ENCODE data around the gene KIF26B.

The KIF26B gene

DNA sequence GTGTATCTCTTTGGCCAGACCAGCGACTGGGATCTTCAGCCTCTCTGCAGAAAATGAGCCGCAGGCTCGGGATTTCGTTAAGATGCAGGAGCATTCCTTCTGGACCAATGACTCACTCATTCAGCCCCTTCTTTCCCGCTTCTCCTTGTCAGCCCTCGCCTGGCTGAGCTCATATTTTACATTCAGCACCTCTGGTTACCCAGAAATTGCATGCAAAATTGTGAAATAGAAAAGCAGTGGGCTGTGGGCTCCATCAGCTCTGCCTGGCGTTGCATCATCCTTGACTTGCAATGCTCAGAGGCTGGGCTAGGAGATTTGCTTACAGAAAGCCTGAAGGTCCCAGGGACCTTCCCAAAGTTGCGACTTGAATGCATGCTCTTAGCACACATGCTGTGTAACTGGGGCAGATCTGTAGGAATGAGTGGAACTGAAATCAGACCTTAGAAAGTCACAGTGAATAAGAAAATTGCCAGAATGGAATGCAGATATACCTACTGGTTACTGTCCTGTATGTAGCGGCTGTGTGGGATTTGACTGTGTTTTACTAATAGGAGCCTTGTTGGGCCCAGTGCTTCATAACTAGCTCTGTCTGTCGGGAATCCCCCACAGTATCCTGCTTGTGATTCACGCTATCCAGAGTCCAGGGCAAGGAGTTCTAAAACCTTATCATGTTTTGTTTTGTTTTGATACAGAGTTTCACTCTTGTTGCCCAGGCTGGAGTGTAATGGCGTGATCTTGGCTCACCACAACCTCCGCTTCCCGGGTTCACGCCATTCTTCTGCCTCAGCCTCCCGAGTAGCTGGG is 444.8 kb downstream of the KIF26B start:
- DNase-seq (ENCODE audit: low read depth) = peak; percentile 91

DNA sequence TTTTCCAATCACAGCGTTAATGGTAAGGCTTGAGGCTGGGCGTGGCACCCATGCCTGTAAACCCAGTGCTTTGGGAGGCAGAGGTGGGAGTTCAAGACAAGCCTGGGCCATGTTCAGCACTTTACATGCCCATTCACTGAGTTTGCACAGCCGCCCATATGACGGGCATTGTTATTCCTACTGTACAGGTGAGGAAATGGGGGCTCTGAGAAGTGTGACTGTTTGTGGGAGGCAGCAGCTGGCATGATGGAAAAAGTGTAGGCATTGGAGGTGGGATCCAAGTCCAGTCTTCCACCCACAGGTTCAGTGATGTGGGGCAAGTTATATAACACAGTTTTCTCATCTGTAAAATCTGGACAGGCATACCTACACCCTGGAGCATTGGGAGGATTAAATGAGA is 445.9 kb downstream of the KIF26B start:
- no peak for DNase-seq (ENCODE audit: low read depth)

DNA sequence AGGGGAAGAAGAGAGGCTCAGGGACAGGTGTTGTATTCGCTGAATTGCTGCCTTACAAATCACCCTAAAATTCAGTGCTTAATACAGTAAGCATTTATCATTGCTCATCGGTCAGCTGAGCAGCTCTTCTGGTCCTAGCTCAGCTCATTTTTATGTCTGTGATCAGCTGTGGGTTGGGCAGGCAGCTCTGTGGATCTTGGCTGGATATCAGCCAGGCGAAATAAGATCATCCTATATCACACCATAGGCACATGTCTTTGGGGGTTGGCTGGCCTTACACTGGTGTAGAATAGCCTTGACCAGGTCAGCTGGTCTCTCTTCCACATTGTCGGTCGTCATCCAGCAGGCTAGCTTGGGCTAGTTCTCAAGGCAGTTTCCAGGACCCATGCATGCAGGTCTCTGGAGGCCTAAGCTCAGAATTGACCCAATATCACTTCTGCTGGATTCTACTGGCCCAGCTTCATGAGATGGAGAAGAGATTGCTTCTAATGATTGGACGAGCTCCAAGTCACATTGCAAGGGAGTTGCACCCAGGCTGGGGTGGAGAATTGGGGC is 448.6 kb downstream of the KIF26B start:
- DNase-seq (ENCODE audit: low read depth) = no peak

DNA sequence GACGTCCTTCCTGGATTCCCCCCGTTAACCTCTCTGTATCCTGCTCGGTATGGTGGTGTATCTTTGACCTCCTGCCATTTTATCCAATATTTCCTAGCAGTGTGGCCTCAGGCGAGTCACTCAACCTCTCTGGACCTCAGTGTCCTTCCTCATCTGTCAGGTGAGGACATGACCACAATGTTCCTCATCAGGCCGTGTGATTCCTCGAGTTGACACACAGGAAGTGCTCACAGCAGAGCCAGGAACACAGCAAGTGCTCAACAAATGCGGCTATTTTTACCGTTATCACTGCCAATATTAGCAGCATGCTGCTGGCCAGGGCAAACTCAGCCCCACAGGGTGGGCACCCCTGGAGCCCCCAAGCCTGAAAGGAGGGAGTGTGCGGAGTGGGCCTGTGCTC is 450.2 kb downstream of the KIF26B start:
- DNase-seq (ENCODE audit: low read depth) = no peak

DNA sequence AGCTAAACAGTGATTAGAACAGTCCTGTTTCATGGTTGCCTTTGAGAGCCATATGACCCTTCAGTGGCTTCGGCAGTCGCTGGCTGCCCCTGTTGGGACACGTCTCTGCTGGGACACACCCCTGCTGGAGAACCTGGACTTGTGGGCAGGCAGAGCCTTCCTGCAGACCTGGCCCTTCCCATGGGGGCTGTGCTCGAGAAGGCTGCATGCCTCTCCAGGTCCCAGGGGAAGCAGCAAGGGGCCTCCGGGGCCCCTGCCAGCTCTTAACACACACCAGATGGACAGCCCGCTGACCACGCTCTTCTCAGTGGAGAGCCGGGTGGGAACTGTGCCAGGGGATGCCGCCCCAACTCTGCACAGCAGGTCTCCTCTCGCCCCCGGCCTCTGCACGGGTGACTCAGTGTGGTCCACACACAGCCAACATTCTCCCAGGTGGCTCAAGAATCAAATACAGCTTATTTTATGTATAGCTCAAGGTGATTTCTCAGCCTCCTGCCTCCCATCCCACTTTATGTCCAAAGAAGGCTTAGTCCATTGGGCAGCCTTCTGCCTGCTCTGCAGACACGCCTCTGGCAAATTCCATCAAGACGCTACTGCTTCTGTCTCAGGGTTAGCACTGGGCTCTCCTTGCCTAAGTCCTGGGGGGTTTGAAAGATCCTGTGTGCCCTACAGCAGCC is 450.8 kb downstream of the KIF26B start:
- DNase-seq (ENCODE audit: low read depth) = no peak

DNA sequence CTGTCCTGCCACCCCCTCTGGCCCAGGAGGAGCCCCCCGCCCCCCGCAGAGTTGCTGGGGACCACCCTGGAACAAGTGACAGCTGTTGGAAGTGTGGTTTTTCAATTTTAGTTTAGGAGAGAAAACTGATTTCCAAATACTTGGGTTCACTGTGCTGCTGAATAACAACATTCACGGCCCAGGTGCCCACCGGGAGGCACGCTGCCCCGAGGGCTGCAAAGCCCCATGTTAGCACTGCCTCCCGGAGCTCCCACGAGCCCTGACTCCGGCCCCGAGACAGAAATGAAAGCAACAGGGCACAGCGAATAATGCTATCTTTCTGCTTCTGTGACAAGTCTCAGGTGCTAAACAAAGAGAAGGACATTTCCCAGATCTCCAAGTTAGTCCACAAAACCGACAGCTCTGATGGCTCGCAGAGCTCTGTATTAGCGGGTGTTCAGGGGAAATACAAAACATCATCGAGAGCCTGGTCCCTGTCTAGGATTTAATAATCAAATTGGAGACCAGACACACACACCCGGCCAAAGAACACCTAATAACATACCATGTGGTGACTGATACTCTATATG is 451.5 kb downstream of the KIF26B start:
- DNase-seq (ENCODE audit: low read depth) = no peak

DNA sequence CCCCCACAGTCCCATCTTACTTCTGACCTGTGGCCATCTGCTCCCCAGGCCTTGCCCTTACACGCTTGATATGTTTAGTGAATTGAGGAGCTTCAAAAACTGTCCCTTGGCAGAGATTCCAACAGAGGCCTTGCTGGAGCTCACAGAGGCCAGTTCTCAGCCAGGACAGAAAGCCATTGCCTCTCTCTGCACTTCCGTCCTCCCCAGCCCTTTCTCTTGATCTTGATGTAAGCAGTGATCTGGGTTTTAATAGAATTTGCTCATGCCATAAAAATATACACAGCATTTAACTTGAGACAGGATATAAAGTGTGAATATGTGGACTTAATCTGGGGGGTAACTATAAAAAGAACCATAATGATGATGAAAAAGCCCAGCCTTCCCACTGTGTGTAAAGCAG is 453.5 kb downstream of the KIF26B start:
- DNase-seq (ENCODE audit: low read depth) = no peak

DNA sequence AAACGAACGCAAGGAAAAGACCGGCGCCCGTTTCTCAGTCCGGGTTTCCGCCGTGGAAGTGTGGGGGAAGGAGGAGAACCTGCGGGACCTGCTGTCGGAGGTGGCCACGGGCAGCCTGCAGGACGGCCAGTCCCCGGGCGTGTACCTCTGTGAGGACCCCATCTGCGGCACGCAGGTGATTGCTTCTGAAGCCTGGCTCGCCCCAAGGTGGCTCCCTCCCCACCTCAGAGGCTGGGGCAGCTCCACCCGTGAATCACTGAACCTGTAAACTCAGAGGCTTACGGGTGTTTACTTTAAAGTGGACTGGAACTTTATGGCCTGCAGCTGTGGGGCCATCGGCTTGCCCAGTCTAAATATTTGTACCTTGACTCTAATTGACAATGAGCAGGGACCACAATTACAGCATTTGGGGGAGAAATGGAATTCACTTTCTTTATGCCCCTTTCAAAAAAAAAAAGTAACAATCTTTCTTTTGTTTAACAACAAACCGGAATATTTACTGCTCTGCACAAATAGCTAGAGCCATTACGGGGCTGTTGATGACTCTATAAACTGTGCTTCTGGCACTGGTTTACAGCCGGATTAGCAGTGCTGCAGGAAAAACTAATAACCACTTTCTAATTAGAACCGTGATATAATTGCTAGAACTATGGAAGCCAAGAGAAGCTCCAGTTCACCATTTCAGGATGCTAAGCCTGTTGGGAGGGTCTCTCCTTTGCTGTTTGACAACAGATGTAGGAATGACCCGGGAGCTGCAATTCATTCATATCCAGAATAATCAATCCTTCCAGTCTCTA is 454.8 kb downstream of the KIF26B start:
- DNase-seq (ENCODE audit: low read depth) = no peak

DNA sequence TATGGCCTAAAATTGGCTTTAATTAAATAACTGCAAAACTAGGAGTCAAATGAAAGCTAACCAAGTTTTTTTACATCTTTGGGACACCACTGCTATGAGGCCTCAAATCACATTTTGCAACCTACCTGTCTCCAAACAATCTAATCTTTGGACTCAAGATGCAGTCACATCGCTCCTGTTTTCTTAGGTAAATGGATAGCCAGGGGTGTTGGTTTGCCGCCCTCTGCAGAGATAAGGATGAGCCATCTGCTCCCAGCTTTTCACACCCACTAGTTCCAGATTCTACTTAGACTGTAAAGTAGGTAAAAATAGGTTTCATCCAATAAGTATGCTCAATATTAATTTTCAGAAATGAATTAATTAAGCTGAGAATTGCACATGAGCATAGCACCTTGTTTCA is 456.5 kb downstream of the KIF26B start:
- no peak for DNase-seq (ENCODE audit: low read depth)

DNA sequence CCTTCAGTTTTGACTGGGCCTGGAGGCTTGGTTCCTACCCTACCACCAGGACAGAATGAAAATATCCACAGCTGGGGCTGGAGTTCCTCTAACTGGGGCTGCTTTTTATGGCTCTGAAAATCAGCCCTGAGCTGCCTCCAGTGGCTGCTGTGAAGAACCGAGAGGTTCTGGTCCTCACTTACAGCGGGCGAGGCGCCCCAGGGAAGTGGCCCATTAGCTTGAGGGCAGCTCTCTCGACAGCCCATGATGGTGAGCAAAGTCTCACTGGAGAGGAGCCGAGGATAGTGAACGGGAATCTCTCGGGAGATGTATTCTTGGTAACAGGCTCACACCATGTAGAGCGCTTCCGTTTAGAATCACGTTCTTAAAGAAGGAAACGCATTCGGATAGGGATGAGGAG is 459.7 kb downstream of the KIF26B start:
- DNase-seq (ENCODE audit: low read depth) = no peak

DNA sequence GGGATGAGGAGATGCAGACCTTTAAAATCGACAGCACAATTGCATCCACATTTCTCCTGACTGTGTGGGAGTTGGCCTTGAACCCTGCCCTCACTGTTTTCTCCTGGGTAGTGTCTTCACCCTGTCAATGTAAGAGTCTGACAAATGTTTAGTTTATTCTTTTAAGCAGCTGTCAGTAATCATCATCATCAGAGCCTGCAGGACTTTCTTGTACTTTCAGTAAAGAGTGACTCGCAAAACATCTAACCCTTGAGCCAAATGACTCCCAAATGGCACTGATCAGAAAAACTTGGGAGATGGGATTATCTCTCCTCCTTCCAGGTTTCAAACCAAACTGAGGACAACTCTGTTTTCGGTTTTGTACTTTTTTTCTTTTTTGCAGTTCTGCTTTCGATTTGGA is 460.2 kb downstream of the KIF26B start:
- DNase-seq (ENCODE audit: low read depth) = no peak

DNA sequence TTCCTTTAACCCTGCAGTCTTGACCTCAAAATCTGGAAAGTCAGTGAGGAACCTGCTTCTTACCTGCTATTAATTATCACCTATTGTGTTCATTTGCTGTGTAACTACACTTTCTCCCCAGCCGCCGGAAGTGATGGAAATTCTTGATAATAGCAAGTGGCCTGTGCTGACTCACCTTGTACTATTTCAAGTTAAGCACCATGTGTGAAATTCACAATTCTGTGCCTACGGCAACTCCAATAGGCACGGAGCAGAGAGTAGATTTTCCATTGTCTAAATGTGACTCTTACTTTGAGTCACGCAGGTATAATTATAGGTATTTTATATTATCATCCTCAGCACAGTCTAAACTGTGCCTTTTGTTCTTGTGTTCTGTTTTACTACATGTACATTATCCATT is 466.8 kb downstream of the KIF26B start:
- DNase-seq (ENCODE audit: low read depth) = no peak

DNA sequence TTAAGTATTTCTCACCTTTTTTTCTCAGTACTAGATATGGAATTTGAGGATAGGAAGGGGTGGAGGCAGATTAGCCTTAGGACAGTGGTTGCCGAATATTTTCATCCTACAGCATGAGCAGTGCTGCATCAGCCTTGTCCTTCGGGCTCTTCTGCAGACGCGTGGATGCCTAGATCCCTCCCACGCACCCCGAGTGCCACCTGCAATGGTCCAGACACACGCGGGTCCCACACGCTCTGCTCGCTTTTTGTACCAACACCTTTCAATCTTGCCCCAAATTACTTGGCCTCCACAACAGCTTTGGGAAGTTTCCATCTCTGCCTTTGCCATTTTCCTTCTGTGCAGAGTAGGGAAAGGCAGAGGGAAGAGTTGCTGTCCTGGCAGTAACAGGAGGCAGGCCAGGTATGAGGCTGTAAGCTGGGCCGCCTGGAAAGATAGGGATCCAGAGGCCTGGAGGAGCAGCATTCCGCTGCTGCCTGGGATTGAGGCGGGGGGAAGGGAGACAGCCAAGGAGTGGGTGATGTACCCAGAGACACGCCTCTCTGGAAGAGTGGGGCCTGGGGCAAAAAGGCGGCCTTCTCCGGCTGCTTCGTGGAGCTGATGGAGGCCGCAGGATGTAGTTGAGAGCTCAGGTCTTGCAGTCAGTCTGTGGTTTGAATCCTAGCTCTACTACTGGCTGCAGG is 467.7 kb downstream of the KIF26B start:
- no peak for DNase-seq (ENCODE audit: low read depth)

DNA sequence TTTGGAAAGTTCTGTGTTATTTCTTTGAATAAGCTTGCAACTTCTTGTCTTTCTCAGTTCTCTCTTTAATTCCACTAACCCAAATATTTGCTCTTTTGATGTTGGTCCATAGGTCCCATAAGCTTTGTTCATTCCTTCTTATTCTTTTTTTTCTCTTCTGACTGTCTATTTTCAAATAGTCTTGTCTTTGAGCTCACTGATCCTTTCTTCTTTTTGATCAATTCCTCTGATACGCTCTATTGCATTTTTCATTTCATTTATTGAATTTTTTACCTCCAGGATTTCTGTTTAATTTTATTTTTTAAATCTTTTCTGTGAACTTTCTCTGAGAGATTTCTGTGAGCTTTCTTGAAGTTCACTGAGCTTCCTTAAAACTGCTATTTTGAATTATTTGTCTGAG is 486.6 kb downstream of the KIF26B start:
- no peak for DNase-seq (ENCODE audit: low read depth)

DNA sequence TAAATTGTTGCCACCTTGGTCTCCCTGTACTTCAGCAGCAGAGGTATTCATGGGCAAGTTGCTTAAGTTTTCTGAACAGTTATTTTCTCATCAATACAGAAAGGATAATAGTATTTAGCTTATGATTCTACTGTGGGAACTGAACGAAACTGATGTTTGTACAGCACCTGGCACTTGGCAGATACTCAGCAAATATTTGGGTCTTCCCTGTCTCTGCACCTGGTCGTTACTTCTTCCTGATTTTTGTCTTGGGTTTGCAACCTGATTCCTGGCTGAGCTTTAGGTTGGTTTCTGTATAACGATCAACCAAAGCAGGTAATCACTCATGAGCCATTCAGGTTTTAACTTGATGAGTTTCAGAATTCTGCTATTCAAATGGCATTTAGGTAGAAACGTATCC is 490.6 kb downstream of the KIF26B start:
- no peak for DNase-seq (ENCODE audit: low read depth)

DNA sequence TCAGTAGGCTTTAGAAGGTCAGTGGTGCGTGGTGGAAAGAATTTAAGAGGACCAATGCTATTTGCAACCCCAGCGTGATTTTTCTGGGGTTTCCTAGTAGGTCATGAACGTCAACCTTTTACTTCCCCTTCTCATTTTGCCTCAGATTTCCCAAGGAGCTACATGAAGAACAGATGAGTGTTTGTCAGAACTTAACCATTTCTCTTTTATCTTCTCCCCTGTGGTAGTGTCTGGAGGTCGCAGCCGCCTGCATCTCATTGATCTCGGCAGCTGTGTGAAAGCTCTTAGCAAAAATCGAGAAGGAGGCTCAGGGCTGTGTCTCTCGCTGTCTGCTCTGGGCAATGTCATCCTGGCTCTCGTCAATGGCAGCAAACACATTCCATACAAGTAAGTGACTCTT is 491.1 kb downstream of the KIF26B start:
- DNase-seq (ENCODE audit: low read depth) = no peak

DNA sequence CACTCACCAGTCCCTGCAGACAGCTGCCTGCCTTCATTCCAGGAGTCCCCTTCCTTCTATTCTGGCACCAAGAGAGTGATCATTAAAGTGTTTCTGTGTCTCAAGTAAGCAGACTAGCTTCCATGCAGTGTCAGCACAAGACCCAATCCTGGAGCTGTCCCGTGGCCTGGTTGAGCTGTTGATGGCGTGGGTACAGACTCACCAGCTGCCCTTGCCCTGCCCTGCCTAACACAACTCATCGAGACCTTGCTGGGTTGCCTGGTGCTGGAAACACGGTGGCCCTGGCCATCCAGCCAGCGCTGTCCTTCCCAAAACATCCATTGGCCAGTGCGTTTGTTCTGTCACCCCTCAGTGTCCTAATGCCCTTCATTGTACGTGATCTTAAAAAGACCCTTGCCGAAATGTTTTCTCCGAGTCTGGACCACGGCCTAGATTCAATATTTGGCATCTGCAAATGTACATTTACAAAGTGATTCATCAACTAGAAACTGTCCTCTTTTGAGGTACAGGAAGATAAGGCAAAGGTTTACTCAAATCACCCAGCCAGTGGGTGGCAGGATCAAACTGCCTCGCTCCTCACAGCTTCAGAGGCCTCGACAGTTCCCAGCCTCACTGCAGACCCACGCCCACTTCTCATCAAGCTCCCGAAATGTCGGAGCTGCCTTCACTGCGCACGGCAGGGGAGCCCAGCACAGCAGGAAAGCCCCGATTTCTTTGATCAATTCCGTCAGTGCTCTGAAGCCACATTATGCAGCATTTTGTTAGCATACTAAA is 494.2 kb downstream of the KIF26B start:
- DNase-seq (ENCODE audit: low read depth) = no peak

DNA sequence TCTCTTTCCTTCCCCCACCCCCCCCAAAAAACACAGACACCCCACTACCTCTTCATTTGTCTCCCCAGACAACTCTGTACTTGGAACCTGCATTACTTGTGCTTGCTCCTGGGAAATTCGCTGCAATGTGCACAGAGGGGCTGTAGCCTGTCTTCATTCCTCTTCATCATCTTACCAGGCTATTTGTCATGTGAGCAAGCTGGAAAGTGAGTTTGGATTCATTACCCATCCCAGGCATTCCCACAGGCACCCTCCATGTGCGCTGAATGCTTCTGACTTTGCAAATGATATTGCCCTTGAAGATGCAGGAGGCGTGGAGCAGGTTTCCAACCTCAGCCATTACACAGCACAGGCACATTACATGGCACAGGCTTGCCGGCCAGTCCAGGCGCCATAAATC is 494.9 kb downstream of the KIF26B start:
- no peak for DNase-seq (ENCODE audit: low read depth)

DNA sequence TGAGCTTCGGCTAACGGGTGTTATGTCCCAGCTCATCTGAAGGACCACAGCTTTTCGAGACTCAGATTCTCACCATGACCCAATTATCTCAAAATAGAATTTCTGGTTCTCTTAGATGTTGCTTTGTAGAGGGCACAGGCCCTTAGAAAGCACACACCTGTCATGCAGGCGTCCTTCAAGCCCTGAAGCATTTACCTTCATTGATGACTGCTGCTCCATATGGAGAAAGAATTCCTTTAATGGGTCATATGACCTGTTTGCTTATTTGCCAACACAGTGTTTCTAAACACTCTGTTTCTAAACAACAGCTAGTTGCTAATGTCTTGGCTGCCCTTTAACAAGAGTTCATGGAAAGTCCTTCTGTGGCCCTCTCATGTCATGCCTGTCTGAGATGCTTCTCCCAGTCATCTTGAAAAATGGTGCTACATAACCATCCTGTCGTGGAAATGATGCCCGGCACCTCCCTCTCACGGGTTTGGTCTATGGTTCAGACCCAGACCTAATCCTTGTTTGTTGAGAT is 495.7 kb downstream of the KIF26B start:
- no peak for DNase-seq (ENCODE audit: low read depth)

DNA sequence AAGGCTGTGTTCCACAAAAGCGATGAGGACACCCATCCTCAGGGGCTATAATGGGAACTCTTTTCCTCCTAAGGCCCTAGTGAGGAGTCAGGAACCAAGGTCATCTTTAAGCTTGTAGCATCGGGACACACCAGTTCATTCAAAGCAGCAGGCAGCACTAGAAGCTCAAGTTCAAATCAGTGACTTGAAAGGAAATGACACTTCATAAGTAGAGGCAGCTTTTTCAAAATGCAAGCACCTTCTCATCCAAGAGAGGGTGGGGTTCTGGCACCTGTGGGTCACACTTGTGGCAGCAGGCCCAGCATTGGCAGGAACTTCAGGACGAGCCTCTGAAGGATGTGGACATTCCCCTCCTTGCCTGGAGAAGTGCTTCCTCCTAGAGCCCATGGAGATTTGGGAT is 496.3 kb downstream of the KIF26B start:
- DNase-seq (ENCODE audit: low read depth) = no peak

DNA sequence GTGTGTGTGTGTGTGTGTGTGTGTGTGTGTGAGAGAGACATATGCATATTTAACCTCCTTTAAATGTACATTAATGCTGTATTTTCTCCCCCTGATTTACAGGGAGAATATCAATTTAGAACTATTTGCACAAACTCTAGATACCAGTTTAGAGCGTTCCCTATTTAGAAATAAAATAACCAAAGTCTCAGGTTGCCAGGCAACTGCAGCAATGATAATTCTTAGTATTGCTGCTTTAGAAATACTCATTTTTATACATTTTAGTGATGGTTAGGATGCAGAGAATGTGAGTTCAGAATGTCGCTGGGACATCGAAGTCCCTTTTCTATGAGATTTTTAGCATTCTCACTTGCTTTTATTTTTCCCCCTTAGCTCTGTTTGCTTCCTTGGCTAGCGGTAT is 497.3 kb downstream of the KIF26B start:
- DNase-seq (ENCODE audit: low read depth) = no peak
